GM12864 (cell line): ENCODE data around the gene FAM81A.

Experiments
- DNase-seq: peaks from one replicate; pipeline ENCODE4 v3.0.0-alpha.2; 2011; ENCODE audit warnings: low read depth
- H3K4me3 ChIP-seq: 2 replicates; pipeline ENCODE4 v1.5.1; 2011; ENCODE audit warnings: mild to moderate bottlenecking, low read depth, low read length, control low read depth
- TF ChIP-seq, protein P1 (sequence below): IDR thresholded peaks from 2 replicates; pipeline ENCODE4 v1.5.1; 2011; ENCODE audit warnings: low read depth, mild to moderate bottlenecking, moderate library complexity, low read length, control low read depth, inconsistent platforms; ENCODE audit errors: missing control alignments

The FAM81A gene

GRCh38 chr15:59491062-59491461, 53.1 kb downstream of the FAM81A start:
- no peak overlapping the region for H3K4me3 ChIP-seq
- DNase-seq: no peak
- TF ChIP-seq, protein P1, sequence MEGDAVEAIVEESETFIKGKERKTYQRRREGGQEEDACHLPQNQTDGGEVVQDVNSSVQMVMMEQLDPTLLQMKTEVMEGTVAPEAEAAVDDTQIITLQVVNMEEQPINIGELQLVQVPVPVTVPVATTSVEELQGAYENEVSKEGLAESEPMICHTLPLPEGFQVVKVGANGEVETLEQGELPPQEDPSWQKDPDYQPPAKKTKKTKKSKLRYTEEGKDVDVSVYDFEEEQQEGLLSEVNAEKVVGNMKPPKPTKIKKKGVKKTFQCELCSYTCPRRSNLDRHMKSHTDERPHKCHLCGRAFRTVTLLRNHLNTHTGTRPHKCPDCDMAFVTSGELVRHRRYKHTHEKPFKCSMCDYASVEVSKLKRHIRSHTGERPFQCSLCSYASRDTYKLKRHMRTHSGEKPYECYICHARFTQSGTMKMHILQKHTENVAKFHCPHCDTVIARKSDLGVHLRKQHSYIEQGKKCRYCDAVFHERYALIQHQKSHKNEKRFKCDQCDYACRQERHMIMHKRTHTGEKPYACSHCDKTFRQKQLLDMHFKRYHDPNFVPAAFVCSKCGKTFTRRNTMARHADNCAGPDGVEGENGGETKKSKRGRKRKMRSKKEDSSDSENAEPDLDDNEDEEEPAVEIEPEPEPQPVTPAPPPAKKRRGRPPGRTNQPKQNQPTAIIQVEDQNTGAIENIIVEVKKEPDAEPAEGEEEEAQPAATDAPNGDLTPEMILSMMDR: no peak

DNA sequence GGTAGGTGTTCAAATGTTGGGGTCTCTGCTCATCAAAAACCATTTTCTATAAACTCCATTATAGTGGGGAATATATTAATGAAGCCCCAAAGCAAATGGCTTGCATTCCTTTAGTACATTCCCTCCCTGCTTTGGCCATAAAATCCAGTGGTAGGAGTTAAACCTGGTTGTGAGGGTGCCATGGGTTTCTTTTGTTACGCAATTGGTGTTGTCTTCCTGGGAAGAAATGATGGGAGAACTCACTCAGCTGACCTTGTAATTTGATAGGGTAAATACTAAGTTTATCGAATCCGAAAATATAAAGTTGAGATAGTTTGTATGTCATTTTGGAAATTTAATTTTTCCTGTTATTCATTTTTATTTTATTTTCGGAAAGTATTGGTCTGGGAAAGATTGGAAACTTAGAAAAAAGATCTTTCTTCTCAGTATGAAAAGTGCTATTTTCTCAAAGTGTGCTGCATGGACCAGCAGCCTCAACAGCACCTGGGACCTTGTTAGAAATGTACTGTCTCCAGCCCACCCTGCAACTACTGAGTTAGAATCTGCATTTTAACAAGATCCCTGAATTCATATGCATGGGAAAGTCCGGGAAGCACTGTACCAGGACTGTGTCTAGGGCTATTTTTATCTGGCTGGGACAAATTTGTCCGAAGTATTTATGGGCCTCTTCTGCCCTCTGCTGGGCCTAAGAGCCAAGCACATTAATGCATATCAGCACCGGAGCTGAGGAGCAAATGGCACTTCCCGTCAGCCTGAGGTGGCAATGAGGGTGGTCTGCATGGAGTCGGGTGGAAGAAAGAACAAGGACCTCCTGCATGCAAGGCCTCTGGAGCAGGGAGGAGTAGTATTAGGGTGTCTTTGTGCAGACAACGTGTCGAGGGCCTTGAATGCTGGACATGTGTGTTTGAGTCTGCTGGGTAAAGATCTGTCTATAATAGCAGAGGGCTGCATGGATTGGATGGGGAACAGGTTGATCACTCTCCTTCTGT, 54.7 kb downstream of the FAM81A start:
- TF ChIP-seq, protein P1: peak; percentile 76
- peak; percentile 16 for DNase-seq

GRCh38 chr15:59501597-59501996, 63.6 kb downstream of the FAM81A start:
- no peak overlapping the region for H3K4me3 ChIP-seq
- DNase-seq: peak; percentile 35
- TF ChIP-seq, protein P1: peak; percentile 75

More for the DNA sequence above, 54.7 kb downstream of the FAM81A start:
- no peak overlapping the region for H3K4me3 ChIP-seq

DNA sequence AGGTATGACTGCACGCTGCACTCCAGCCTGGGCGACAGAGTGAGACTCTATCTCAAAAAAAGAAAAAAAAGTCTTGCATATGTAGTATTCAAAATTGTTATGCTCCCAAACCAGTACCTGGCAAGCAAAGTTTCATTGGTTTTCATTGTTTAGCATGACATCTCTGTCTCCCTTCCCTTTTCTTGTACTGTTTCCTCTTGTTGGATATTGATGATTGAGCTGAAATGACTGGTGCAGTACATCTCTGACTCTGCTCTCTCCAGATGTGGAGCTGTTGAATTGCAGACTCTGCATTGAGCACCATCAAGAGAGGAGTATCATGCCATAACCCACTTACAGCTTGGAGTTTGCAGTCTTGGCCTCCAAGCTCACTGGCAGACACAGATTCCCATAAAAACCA, 77.2 kb downstream of the FAM81A start:
- TF ChIP-seq, protein P1: no peak
- no peak overlapping the region for H3K4me3 ChIP-seq
- DNase-seq: no peak

DNA sequence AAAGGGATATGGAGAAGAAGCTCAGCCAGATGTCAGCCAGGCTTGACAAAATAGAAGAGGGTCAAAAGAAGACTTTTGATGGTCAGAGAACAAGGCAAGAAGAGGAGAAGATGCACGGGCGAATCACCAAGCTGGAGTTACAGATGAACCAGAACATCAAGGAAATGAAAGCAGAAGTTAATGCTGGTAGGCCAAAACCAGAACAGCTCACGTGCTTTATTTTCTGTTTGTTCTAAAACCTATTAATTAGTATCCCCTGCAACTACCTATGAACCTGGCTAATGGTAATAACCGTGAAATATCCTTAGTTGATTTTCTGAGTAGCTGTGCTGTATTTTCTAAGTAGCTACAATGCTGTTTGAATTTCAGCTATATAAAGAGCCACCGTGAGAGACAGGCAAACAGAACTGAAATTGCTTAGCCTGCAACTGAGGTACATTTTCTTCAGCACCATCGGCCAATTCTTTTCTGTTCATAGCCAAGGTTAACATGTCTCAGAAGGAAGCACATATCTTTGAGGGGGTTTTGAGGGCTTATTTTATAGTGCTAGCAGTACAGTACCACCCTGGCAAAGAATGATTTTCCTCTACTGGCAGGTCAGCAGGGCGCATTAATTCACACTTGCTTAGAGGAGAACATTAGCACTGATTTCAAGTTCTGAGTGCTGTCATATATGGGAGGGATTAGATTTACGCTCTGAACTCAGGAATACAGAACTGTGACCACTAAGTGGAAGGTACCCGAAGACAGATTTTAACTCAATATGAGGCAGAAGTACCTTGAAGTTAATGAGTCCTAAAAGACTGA, 78.9 kb downstream of the FAM81A start:
- DNase-seq: peak; percentile 37
- TF ChIP-seq, protein P1: no peak
- H3K4me3 ChIP-seq: peak overlapping the region; percentile 17; the same call in 1 of the 2 replicates

- TF ChIP-seq, protein P1: no peak
- DNase-seq: no peak
Measured at GRCh38 chr15:59519329-59519728, 81.3 kb downstream of the FAM81A start.

More at GRCh38 chr15:59519329-59519728, 81.3 kb downstream of the FAM81A start:
- no peak overlapping the region for H3K4me3 ChIP-seq
